Stimulated activated naive CD8-positive, alpha-beta T cell treated with anti-CD3 and anti-CD28 coated beads, Interleukin-15, Interleukin-2, amounts not matched to agents 100 U/mL and 50 U/mL, for 24 hours (primary cell): Measurements from ENCODE around the gene SNAP29.
"Not testable (repeated sequence)": the region's sequence is repeated elsewhere in the genome, so short reads cannot be mapped to it uniquely, and the experiment has no call there.

Source experiments
- ATAC-seq: fragments of 150-1000 bp; cut with Tn5 transposase; one replicate; pipeline ENCODE4 v1.10.0; 2021
- DNase-seq: peaks from one replicate; pipeline ENCODE4 v3.0.0; 2021

The SNAP29 gene

GRCh38 chr22:20931126-20931654 is 72.4 kb downstream of the SNAP29 start:
- DNase-seq (no peak), ATAC-seq (no peak)

GRCh38 chr22:20933910-20934309 is 75.1 kb downstream of the SNAP29 start:
- ATAC-seq, result no peak
- DNase-seq, result no peak

- not testable (repeated sequence) for ATAC-seq, DNase-seq
Observed at GRCh38 chr22:20935049-20935448, 76.2 kb downstream of the SNAP29 start.

GRCh38 chr22:20935780-20936539 is 77.2 kb downstream of the SNAP29 start:
- not testable (repeated sequence) for ATAC-seq, DNase-seq

GRCh38 chr22:20937031-20937793 is 78.4 kb downstream of the SNAP29 start:
- DNase-seq, result no peak
- no peak for ATAC-seq

- no peak for ATAC-seq
- no peak for DNase-seq
Observed at GRCh38 chr22:20937794-20938671, 79.2 kb downstream of the SNAP29 start.

GRCh38 chr22:20939457-20940185 is 80.8 kb downstream of the SNAP29 start:
- not testable (repeated sequence) for DNase-seq, ATAC-seq

GRCh38 chr22:20940186-20940651 is 81.4 kb downstream of the SNAP29 start:
- DNase-seq (no peak), ATAC-seq (no peak)
